Neuronal stem cell (in vitro differentiated cells): ENCODE data around the gene SOBP.

Experiments
- DNase-seq: peaks from one replicate; pipeline ENCODE4 v3.0.0-alpha.2; 2013; ENCODE audit warnings: low spot score
- H2AFZ ChIP-seq: one replicate; pipeline ENCODE4 v1.6.1; 2013; ENCODE audit warnings: mild to moderate bottlenecking, low read length, inconsistent platforms
- H2AK5ac ChIP-seq: 2 replicates; pipeline ENCODE4 v1.6.1; 2013; ENCODE audit warnings: low read depth, mild to moderate bottlenecking, inconsistent platforms, low read length, moderate library complexity, mixed read lengths
- H2BK120ac ChIP-seq: 2 replicates; pipeline ENCODE4 v1.6.1; 2013; ENCODE audit warnings: low read depth, mild to moderate bottlenecking, inconsistent platforms, low read length, moderate library complexity, mixed read lengths
- H2BK12ac ChIP-seq: one replicate; pipeline ENCODE4 v1.6.1; 2013; ENCODE audit warnings: low read length, inconsistent platforms
- H2BK15ac ChIP-seq: 2 replicates; pipeline ENCODE4 v1.6.1; 2013; ENCODE audit warnings: mild to moderate bottlenecking, low read length, inconsistent platforms, mixed read lengths
- H2BK5ac ChIP-seq: one replicate; pipeline ENCODE4 v1.6.1; 2013; ENCODE audit warnings: inconsistent platforms, mild to moderate bottlenecking, low read length, moderate library complexity
- H3K14ac ChIP-seq: one replicate; pipeline ENCODE4 v1.6.1; 2013; ENCODE audit warnings: low read length, inconsistent platforms
- H3K18ac ChIP-seq: 2 replicates; pipeline ENCODE4 v1.6.1; 2013; ENCODE audit warnings: low read length, inconsistent platforms
- H3K23ac ChIP-seq: 2 replicates; pipeline ENCODE4 v1.6.1; 2013; ENCODE audit warnings: low read depth, mild to moderate bottlenecking, mixed read lengths, low read length, inconsistent platforms; ENCODE audit not compliant: poor library complexity
- H3K27ac ChIP-seq: replicated peaks from 3 replicates; pipeline ENCODE4 v1.5.1; 2013; ENCODE audit warnings: low read length, inconsistent platforms
- H3K27me3 ChIP-seq, 3 experiments: 2 replicates each; pipeline ENCODE4 v1.6.1; 2013; ENCODE audit warnings: low read length in 3 of 3, mild to moderate bottlenecking in 2 of 3, inconsistent platforms in 1 of 3, low read depth in 1 of 3, mixed read lengths in 1 of 3, moderate library complexity in 1 of 3; ENCODE audit not compliant: control insufficient read depth in 3 of 3, insufficient read depth in 3 of 3
- H3K36me3 ChIP-seq, 2 donors: replicated peaks in 1 of 2; 2 replicates each; pipeline ENCODE4 v1.6.1; 2013; ENCODE audit warnings: low read length in 2 of 2; ENCODE audit not compliant: control insufficient read depth in 2 of 2, insufficient read depth in 2 of 2
- H3K4ac ChIP-seq: 2 replicates; pipeline ENCODE4 v1.6.1; 2013; ENCODE audit warnings: inconsistent platforms, mild to moderate bottlenecking, low read length, moderate library complexity
- H3K4me1 ChIP-seq, 2 donors: 1 replicate in 1 of 2; 2 replicates in 1 of 2; pipeline ENCODE4 v1.6.1; 2013; ENCODE audit warnings: low read length in 2 of 2, low read depth in 1 of 2; ENCODE audit not compliant: control insufficient read depth in 2 of 2, insufficient read depth in 1 of 2
- H3K4me2 ChIP-seq: one replicate; pipeline ENCODE4 v1.6.1; 2013; ENCODE audit warnings: mild to moderate bottlenecking, low read length, inconsistent platforms; ENCODE audit not compliant: insufficient read depth, poor library complexity, severe bottlenecking
- H3K4me3 ChIP-seq, 2 donors: 2 replicates each; pipeline ENCODE4 v1.5.1; 2013; ENCODE audit warnings: low read length in 2 of 2, mild to moderate bottlenecking in 2 of 2, inconsistent platforms in 1 of 2, moderate library complexity in 1 of 2
- H3K79me1 ChIP-seq: one replicate; pipeline ENCODE4 v1.6.1; 2013; ENCODE audit warnings: low read depth, mild to moderate bottlenecking, inconsistent platforms, low read length, moderate library complexity
- H3K9ac ChIP-seq: one replicate; pipeline ENCODE4 v1.6.1; 2013; ENCODE audit warnings: mild to moderate bottlenecking, low read depth, low read length, inconsistent platforms; ENCODE audit not compliant: poor library complexity
- H3K9me3 ChIP-seq, 2 donors: replicated peaks in 1 of 2; 2 replicates each; pipeline versions ENCODE3 to v1.6.1; 2013; ENCODE audit warnings: low read length in 2 of 2, mild to moderate bottlenecking in 2 of 2, inconsistent platforms in 1 of 2, low read depth in 1 of 2, mixed read lengths in 1 of 2, moderate library complexity in 1 of 2; ENCODE audit not compliant: control insufficient read depth in 2 of 2, insufficient read depth in 1 of 2
- H4K8ac ChIP-seq: one replicate; pipeline ENCODE4 v1.6.1; 2013; ENCODE audit warnings: low read depth, mild to moderate bottlenecking, inconsistent platforms, low read length, moderate library complexity
- H4K91ac ChIP-seq: one replicate; pipeline ENCODE4 v1.6.1; 2013; ENCODE audit warnings: low read length, low read depth, mild to moderate bottlenecking, inconsistent platforms; ENCODE audit not compliant: poor library complexity
- WGBS, 2 donors: extraction: QIAGEN DNeasy Blood & Tissue Kit; methylation state at CpG; one replicate each; pipeline ENCODE4 v1.1.7; 2013; ENCODE audit warnings: missing lambda C conversion rate in 2 of 2, mixed read lengths in 1 of 2; ENCODE audit not compliant: insufficient read length in 2 of 2, insufficient replicate concordance in 1 of 2; ENCODE audit errors: extremely low coverage in 2 of 2; 5-methylcytosine and 5-hydroxymethylcytosine counted together

SOBP gene

GRCh38 chr6:107554918-107555317 is 65.0 kb downstream of the SOBP start:
- Histone ChIP-seq H2BK12ac (no peak overlapping the region), H3K4ac (no peak overlapping the region), H3K4me1 (peaks cover 12% of the 10 kb centered on the region in 2 donors), H3K9me3 (no peaks in the 10 kb centered on the region), H2BK15ac (no peak overlapping the region), H3K27me3 (no peaks in the 10 kb centered on the region), H3K4me2 (no peak overlapping the region), H3K4me3 (no peak overlapping the region), H4K8ac (no peak overlapping the region), H3K9ac (no peak overlapping the region), H2AFZ (no peak overlapping the region), H3K14ac (no peak overlapping the region), H3K18ac (no peak overlapping the region), H4K91ac (no peak overlapping the region), H2AK5ac (no peak overlapping the region), H3K36me3 (peaks cover 0 to 38% of the 10 kb centered on the region in 2 donors), H3K27ac (no peak overlapping the region), H2BK120ac (no peak overlapping the region), H3K79me1 (no peaks in the 10 kb centered on the region), H2BK5ac (no peak overlapping the region), H3K23ac (no peak overlapping the region)
- WGBS, 2 donors = no CpG with 5 or more reads among the region's 3 CpGs
- DNase-seq = no peak

- no CpG with 5 or more reads among the region's 7 CpGs for WGBS, 2 donors
These were observed 65.5 kb downstream of the SOBP start for GRCh38 chr6:107555449-107555848.

GRCh38 chr6:107556082-107556481 is 66.2 kb downstream of the SOBP start:
- H3K27ac ChIP-seq = no peak overlapping the region

More at GRCh38 chr6:107555449-107555848, 65.5 kb downstream of the SOBP start:
- no peak overlapping the region for H3K23ac ChIP-seq
- H3K79me1 ChIP-seq = no peaks in the 10 kb centered on the region
- no peak overlapping the region for H3K18ac ChIP-seq
- peaks cover 8 to 12% of the 10 kb centered on the region in 2 donors for H3K4me1 ChIP-seq
- no peak overlapping the region for H4K8ac ChIP-seq
- H2BK12ac ChIP-seq = no peak overlapping the region
- H3K9ac ChIP-seq = peak overlapping the region; percentile 27
- no peaks in the 10 kb centered on the region for H3K27me3 ChIP-seq
- no peak overlapping the region for H2BK120ac ChIP-seq
- no peak overlapping the region for H2BK15ac ChIP-seq
- H3K36me3 ChIP-seq = peaks cover 0 to 38% of the 10 kb centered on the region in 2 donors
- H3K14ac ChIP-seq = no peak overlapping the region
- no peak for DNase-seq
- H3K27ac ChIP-seq = peak overlapping the region; percentile 43
- H3K4me2 ChIP-seq = no peak overlapping the region
- no peak overlapping the region for H3K4ac ChIP-seq
- no peak overlapping the region for H2AK5ac ChIP-seq
- H3K9me3 ChIP-seq = no peaks in the 10 kb centered on the region
- no peak overlapping the region for H4K91ac ChIP-seq
- H2AFZ ChIP-seq = no peak overlapping the region
- H2BK5ac ChIP-seq = no peak overlapping the region
- no peak overlapping the region for H3K4me3 ChIP-seq

GRCh38 chr6:107557698-107558097 is 67.8 kb downstream of the SOBP start:
- Histone ChIP-seq H4K8ac (no peak overlapping the region), H3K9me3 (no peaks in the 10 kb centered on the region), H2BK15ac (no peak overlapping the region), H3K4me1 (peaks cover 11 to 19% of the 10 kb centered on the region in 2 donors), H3K36me3 (peaks cover 0 to 18% of the 10 kb centered on the region in 2 donors), H3K4me2 (no peak overlapping the region), H2BK12ac (no peak overlapping the region), H3K9ac (no peak overlapping the region), H2AK5ac (no peak overlapping the region), H3K23ac (no peak overlapping the region), H3K4me3 (no peak overlapping the region), H3K14ac (no peak overlapping the region), H3K27ac (no peak overlapping the region), H3K79me1 (no peaks in the 10 kb centered on the region), H3K18ac (no peak overlapping the region), H4K91ac (no peak overlapping the region), H3K27me3 (no peaks in the 10 kb centered on the region), H2BK5ac (no peak overlapping the region), H2AFZ (no peak overlapping the region), H3K4ac (no peak overlapping the region), H2BK120ac (no peak overlapping the region)
- no peak for DNase-seq

More at GRCh38 chr6:107556082-107556481, 66.2 kb downstream of the SOBP start:
- Histone ChIP-seq H2BK12ac (no peak overlapping the region), H4K8ac (no peak overlapping the region), H2BK5ac (no peak overlapping the region), H3K4me3 (no peak overlapping the region), H3K9me3 (no peaks in the 10 kb centered on the region), H4K91ac (no peak overlapping the region), H3K27me3 (no peaks in the 10 kb centered on the region), H3K18ac (no peak overlapping the region), H3K14ac (no peak overlapping the region), H3K36me3 (peaks cover 0 to 34% of the 10 kb centered on the region in 2 donors), H2BK120ac (no peak overlapping the region), H3K79me1 (no peaks in the 10 kb centered on the region), H3K4me2 (no peak overlapping the region), H2AFZ (no peak overlapping the region), H3K23ac (no peak overlapping the region), H2BK15ac (no peak overlapping the region), H3K4me1 (peaks cover 5 to 17% of the 10 kb centered on the region in 2 donors), H3K9ac (no peak overlapping the region), H3K4ac (no peak overlapping the region), H2AK5ac (no peak overlapping the region)
- DNase-seq = no peak
